MM.1S (cell line): ENCODE measurements around the gene KCTD11.
"Not testable (repeated sequence)": the region's sequence is repeated elsewhere in the genome, so short reads cannot be mapped to it uniquely, and the experiment has no call there.

Source experiments
- DNase-seq: peaks from one replicate; pipeline ENCODE4 v3.0.0-alpha.2; 2015
- H2AFZ ChIP-seq: fragments of 300-600 bp; sonication (generic); 2 replicates; pipeline ENCODE4 v1.6.0; 2016; ENCODE audit warnings: antibody characterized with exemption, low read length
- H3F3A ChIP-seq: fragments of 300-600 bp; sonication (generic); 2 replicates; pipeline ENCODE4 v1.6.1; 2016; ENCODE audit warnings: mild to moderate bottlenecking, antibody characterized with exemption, low read length, moderate library complexity, mixed read lengths; ENCODE audit not compliant: insufficient read depth
- H3K27ac ChIP-seq: fragments of 300-600 bp; sonication (generic); 2 replicates; pipeline ENCODE4 v1.5.1; 2016; ENCODE audit warnings: mild to moderate bottlenecking, low read length
- H3K27me3 ChIP-seq: fragments of 300-600 bp; sonication (generic); replicated peaks from 2 replicates; pipeline ENCODE4 v1.6.0; 2016; ENCODE audit warnings: low read length; ENCODE audit not compliant: insufficient read depth
- H3K36me3 ChIP-seq: fragments of 300-600 bp; sonication (generic); replicated peaks from 2 replicates; pipeline ENCODE4 v1.6.1; 2016; ENCODE audit warnings: mild to moderate bottlenecking, low read length, mixed read lengths; ENCODE audit not compliant: insufficient read depth
- H3K4me1 ChIP-seq: fragments of 300-600 bp; sonication (generic); 2 replicates; pipeline ENCODE4 v1.6.1; 2016; ENCODE audit warnings: low read length, mixed read lengths
- H3K4me2 ChIP-seq: fragments of 300-600 bp; sonication (generic); 2 replicates; pipeline ENCODE4 v1.6.0; 2016; ENCODE audit warnings: low read depth, low read length
- H3K4me3 ChIP-seq: fragments of 300-600 bp; sonication (generic); 2 replicates; pipeline ENCODE4 v1.5.1; 2016; ENCODE audit warnings: low read length, mixed read lengths
- H3K79me2 ChIP-seq: fragments of 300-600 bp; sonication (generic); 2 replicates; pipeline ENCODE4 v1.6.1; 2016; ENCODE audit warnings: mixed run types, low read length, mixed read lengths
- H3K9ac ChIP-seq: fragments of 300-600 bp; sonication (generic); 2 replicates; pipeline ENCODE4 v1.6.1; 2016; ENCODE audit warnings: low read length, mixed read lengths
- H3K9me2 ChIP-seq: fragments of 300-600 bp; sonication (generic); replicated peaks from 2 replicates; pipeline ENCODE4 v1.6.1; 2016; ENCODE audit warnings: mild to moderate bottlenecking, low read length, mixed read lengths; ENCODE audit not compliant: insufficient read depth
- H3K9me3 ChIP-seq: fragments of 300-600 bp; sonication (generic); replicated peaks from 2 replicates; pipeline ENCODE4 v1.6.1; 2016; ENCODE audit warnings: mild to moderate bottlenecking, low read length, mixed read lengths; ENCODE audit not compliant: insufficient read depth
- H4K20me1 ChIP-seq: fragments of 300-600 bp; sonication (generic); 2 replicates; pipeline ENCODE4 v1.6.1; 2016; ENCODE audit warnings: mild to moderate bottlenecking, low read length, moderate library complexity, mixed read lengths; ENCODE audit not compliant: insufficient read depth
- EZH2 ChIP-seq: fragments of 300-600 bp; sonication (generic); optimal IDR thresholded peaks from 2 replicates; pipeline ENCODE3; 2017; ENCODE audit warnings: low read depth, mild to moderate bottlenecking, antibody characterized with exemption, low read length, mixed read lengths
- EZH2phosphoT487 ChIP-seq: fragments of 300-600 bp; sonication (generic); IDR thresholded peaks from 2 replicates; pipeline ENCODE4 v1.6.1; 2018; ENCODE audit warnings: antibody characterized with exemption, low read length
- TF ChIP-seq, protein P1 (sequence below): fragments of 300-600 bp; sonication (generic); IDR thresholded peaks from 2 replicates; pipeline ENCODE4 v1.5.1; 2016; ENCODE audit warnings: antibody characterized with exemption, low read length, mixed read lengths

KCTD11 gene

DNA sequence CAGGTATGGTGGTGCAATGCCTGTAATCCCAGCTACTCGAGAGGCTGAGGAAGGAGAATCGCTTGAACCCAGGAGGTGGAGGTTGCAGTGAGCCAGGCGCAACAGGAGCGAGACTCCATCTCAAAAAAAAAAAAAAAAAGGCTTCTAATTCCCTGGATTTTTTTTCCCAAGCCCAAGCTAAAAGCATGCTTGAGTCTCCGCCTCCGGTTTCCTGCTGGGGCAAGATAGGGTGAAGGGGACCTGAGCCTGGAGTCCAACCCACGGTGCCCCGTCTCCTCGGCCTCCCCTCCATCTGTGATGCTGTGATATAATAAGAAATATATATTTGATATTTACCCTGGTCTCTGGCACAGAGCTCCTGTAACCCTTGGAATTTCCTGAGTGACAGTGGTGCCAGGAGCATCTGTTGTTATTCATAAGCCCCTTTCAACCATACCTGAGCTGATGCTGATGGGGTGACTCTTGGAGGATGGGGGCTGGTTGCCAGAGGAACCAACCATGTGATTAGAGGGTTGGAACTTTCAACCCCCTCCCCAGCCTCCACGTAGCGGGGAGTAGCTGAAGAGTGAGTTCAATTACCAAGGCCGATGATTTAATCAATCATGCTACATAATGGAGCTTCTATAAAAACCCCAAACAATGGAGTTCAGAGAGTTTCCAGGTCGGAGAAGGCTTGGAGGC lies 16.1 kb downstream of the KCTD11 start:
- H3K4me3 ChIP-seq = no peak overlapping the region
- no peak overlapping the region for H3K27ac ChIP-seq
- no peaks in the 10 kb centered on the region for H3K36me3 ChIP-seq
- no peaks in the 10 kb centered on the region for H4K20me1 ChIP-seq
- H3K4me1 ChIP-seq = no peaks in the 10 kb centered on the region
- no peaks in the 10 kb centered on the region for H3K9me3 ChIP-seq
- H3K9ac ChIP-seq = no peak overlapping the region
- TF ChIP-seq EZH2phosphoT487 (no peak), EZH2 (no peak)
- TF ChIP-seq, protein P1, sequence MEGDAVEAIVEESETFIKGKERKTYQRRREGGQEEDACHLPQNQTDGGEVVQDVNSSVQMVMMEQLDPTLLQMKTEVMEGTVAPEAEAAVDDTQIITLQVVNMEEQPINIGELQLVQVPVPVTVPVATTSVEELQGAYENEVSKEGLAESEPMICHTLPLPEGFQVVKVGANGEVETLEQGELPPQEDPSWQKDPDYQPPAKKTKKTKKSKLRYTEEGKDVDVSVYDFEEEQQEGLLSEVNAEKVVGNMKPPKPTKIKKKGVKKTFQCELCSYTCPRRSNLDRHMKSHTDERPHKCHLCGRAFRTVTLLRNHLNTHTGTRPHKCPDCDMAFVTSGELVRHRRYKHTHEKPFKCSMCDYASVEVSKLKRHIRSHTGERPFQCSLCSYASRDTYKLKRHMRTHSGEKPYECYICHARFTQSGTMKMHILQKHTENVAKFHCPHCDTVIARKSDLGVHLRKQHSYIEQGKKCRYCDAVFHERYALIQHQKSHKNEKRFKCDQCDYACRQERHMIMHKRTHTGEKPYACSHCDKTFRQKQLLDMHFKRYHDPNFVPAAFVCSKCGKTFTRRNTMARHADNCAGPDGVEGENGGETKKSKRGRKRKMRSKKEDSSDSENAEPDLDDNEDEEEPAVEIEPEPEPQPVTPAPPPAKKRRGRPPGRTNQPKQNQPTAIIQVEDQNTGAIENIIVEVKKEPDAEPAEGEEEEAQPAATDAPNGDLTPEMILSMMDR = no peak
- no peaks in the 10 kb centered on the region for H3F3A ChIP-seq
- peaks cover 41% of the 10 kb centered on the region for H3K27me3 ChIP-seq
- DNase-seq = no peak
- H2AFZ ChIP-seq = no peak overlapping the region
- no peak overlapping the region for H3K4me2 ChIP-seq
- H3K79me2 ChIP-seq = no peaks in the 10 kb centered on the region
- no peaks in the 10 kb centered on the region for H3K9me2 ChIP-seq

DNA sequence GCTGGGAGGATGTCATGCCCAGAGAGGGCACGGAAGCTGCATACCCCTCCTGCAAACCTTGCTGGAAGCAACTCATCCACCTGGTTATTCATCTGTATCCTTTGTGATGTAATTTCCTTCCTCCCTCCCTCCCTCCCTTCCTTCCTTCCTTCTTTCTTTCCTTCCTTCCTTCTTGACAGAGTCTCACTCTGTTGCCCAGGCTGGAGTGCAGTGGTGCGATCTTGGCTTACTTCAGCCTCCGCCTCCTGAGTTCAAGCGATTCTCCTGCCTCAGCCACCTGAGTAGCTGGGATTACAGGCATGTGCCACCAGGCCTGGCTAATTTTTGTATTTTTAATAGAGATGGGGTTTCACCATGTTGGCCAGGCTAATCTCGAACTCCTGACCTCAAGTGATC lies 16.6 kb downstream of the KCTD11 start:
- H4K20me1 ChIP-seq, H3K9me2 ChIP-seq, H3K36me3 ChIP-seq, H3K4me1 ChIP-seq, H3K9ac ChIP-seq, H3K27ac ChIP-seq, H3F3A ChIP-seq, DNase-seq, H3K9me3 ChIP-seq, H2AFZ ChIP-seq, H3K79me2 ChIP-seq, H3K4me2 ChIP-seq, H3K4me3 ChIP-seq: not testable (repeated sequence)
- H3K27me3 ChIP-seq = peaks cover 41% of the 10 kb centered on the region

DNA sequence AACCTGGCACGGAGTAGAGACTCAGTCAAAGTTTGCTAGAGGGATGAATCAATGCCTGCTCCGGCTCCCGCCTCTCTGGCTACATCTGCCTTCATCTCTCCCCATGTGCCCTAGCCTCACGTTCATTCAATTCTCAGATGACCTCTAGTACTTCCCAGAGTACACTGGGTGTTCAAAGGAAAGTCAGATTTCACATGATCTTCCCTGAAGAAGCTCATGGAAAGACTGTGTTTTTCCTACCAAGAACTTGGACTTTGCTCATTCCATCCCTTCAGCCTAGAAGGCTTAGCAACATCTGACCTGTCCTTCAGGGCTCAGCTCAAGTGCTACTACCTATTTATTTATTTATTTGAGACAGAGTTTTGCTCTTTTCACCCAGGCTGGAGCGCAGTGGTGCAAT lies 17.9 kb downstream of the KCTD11 start:
- no peak for TF ChIP-seq EZH2phosphoT487
- TF ChIP-seq, protein P1 = no peak
- no peak for DNase-seq
- no peaks in the 10 kb centered on the region for H3K79me2 ChIP-seq
- peaks cover 41% of the 10 kb centered on the region for H3K27me3 ChIP-seq
- no peak overlapping the region for H3K9ac ChIP-seq
- H3K9me2 ChIP-seq = no peaks in the 10 kb centered on the region
- H3K4me1 ChIP-seq = 0 out of 2 replicates have a peak, but pooled peaks cover 3% of the 10 kb centered on the region
- no peak overlapping the region for H3K27ac ChIP-seq
- H3K4me3 ChIP-seq = no peak overlapping the region
- no peaks in the 10 kb centered on the region for H3K36me3 ChIP-seq
- no peak overlapping the region for H3K4me2 ChIP-seq
- no peak overlapping the region for H2AFZ ChIP-seq
- no peaks in the 10 kb centered on the region for H3K9me3 ChIP-seq
- H4K20me1 ChIP-seq = no peaks in the 10 kb centered on the region
- H3F3A ChIP-seq = no peaks in the 10 kb centered on the region

DNA sequence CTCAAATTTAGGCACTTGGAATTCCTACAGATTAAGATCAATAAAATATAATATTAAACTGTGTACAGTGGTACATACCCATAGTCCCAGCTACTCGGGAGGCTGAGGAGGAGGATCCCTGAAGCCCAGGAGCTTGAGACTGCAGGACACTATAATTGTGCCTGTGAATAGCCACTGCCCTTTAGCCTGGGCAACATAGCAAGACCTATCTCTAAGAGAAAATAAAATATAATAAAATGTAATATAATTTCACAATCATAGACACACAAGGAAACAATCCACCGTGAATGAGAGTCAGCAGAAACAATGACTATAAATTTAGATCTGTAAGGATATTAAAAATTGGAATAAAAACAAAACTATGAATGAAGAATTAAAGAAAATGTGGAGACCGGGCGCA lies 18.9 kb downstream of the KCTD11 start:
- Histone ChIP-seq H3K4me3 (no peak overlapping the region), H3K4me2 (no peak overlapping the region), H3K36me3 (no peaks in the 10 kb centered on the region), H3F3A (no peaks in the 10 kb centered on the region), H4K20me1 (no peaks in the 10 kb centered on the region), H3K27ac (no peak overlapping the region), H3K9me2 (no peaks in the 10 kb centered on the region), H3K27me3 (peaks cover 36% of the 10 kb centered on the region), H3K9me3 (no peaks in the 10 kb centered on the region), H3K9ac (no peak overlapping the region), H2AFZ (no peak overlapping the region), H3K4me1 (0 out of 2 replicates have a peak, but pooled peaks cover 3% of the 10 kb centered on the region), H3K79me2 (no peaks in the 10 kb centered on the region)
- TF ChIP-seq, protein P1 = no peak
- TF ChIP-seq EZH2 (no peak), EZH2phosphoT487 (no peak)
- no peak for DNase-seq
